SK-N-SH treated with all-trans-retinoic acid at 6 μM for 48 hours (cell line): ENCODE measurements around the gene S100A16.

Experiments
- ATAC-seq: fragments of 200-7000 bp; cut with Tn5 transposase; 3 replicates; pipeline ENCODE4 v1.9.1; 2020; ENCODE audit warnings: mild to moderate bottlenecking, moderate library complexity
- BACH2 ChIP-seq: fragments of 250-450 bp; sonication (Bioruptor Pico); IDR thresholded peaks from 2 replicates; pipeline ENCODE4 v1.9.0; 2021; ENCODE audit warnings: mild to moderate bottlenecking, borderline replicate concordance
- CREB5 ChIP-seq: fragments of 250-450 bp; sonication (Bioruptor Pico); IDR thresholded peaks from 2 replicates; pipeline ENCODE4 v1.5.1; 2020; ENCODE audit warnings: low read depth, mild to moderate bottlenecking, moderate library complexity
- CSDC2 ChIP-seq: fragments of 250-450 bp; sonication (Bioruptor Pico); IDR thresholded peaks from 2 replicates; pipeline ENCODE4 v1.5.0; 2020; ENCODE audit warnings: mild to moderate bottlenecking, moderate library complexity
- GLIS3 ChIP-seq: fragments of 250-450 bp; sonication (Bioruptor Pico); IDR thresholded peaks from 2 replicates; pipeline ENCODE4 v1.5.0; 2020; ENCODE audit warnings: mild to moderate bottlenecking, moderate library complexity
- ISL1 ChIP-seq: fragments of 250-450 bp; sonication (Bioruptor Pico); IDR thresholded peaks from 2 replicates; pipeline ENCODE4 v2.1.2; 2022; ENCODE audit warnings: mild to moderate bottlenecking, moderate library complexity
- OSR1 ChIP-seq: fragments of 250-450 bp; sonication (Bioruptor Pico); IDR thresholded peaks from 2 replicates; pipeline ENCODE4 v1.8.0; 2022; ENCODE audit warnings: moderate library complexity, mild to moderate bottlenecking, inconsistent platforms
- PATZ1 ChIP-seq: fragments of 250-450 bp; sonication (Bioruptor Pico); IDR thresholded peaks from 2 replicates; pipeline ENCODE4 v1.8.0; 2020; ENCODE audit warnings: mild to moderate bottlenecking, moderate library complexity, borderline replicate concordance
- PPARA ChIP-seq: fragments of 250-450 bp; sonication (Bioruptor Pico); IDR thresholded peaks from 2 replicates; pipeline ENCODE4 v1.5.0; 2020; ENCODE audit warnings: mild to moderate bottlenecking, borderline replicate concordance
- RARB ChIP-seq: fragments of 250-450 bp; sonication (Bioruptor Pico); IDR thresholded peaks from 2 replicates; pipeline ENCODE4 v1.8.0; 2021; ENCODE audit warnings: mild to moderate bottlenecking, moderate library complexity
- SNAI2 ChIP-seq: fragments of 250-450 bp; sonication (Bioruptor Pico); IDR thresholded peaks from 2 replicates; pipeline ENCODE4 v1.5.0; 2020; ENCODE audit warnings: mild to moderate bottlenecking, moderate library complexity
- TCF4 ChIP-seq: fragments of 250-450 bp; sonication (Bioruptor Pico); IDR thresholded peaks from 2 replicates; pipeline ENCODE4 v1.8.0; 2021; ENCODE audit warnings: mild to moderate bottlenecking, moderate library complexity, borderline replicate concordance
- TOX ChIP-seq: fragments of 250-450 bp; sonication (Bioruptor Pico); IDR thresholded peaks from 2 replicates; pipeline ENCODE4 v1.8.0; 2021; ENCODE audit warnings: mild to moderate bottlenecking, moderate library complexity, borderline replicate concordance
- ZC3H10 ChIP-seq: fragments of 250-450 bp; sonication (Bioruptor Pico); IDR thresholded peaks from 2 replicates; pipeline ENCODE4 v1.5.1; 2021; ENCODE audit warnings: mild to moderate bottlenecking, moderate library complexity
- ZFP3 ChIP-seq: fragments of 250-450 bp; sonication (Bioruptor Pico); IDR thresholded peaks from 2 replicates; pipeline ENCODE4 v1.5.0; 2020; ENCODE audit warnings: mild to moderate bottlenecking, moderate library complexity
- ZFP30 ChIP-seq: fragments of 450-650 bp; formaldehyde crosslinking; IDR thresholded peaks from 2 replicates; pipeline ENCODE4 v1.5.0; 2022; ENCODE audit warnings: mild to moderate bottlenecking, moderate library complexity
- ZNF70 ChIP-seq: fragments of 450-650 bp; formaldehyde crosslinking; IDR thresholded peaks from 2 replicates; pipeline ENCODE4 v1.5.0; 2020; ENCODE audit warnings: mild to moderate bottlenecking, moderate library complexity
- ZNF8 ChIP-seq: fragments of 450-650 bp; formaldehyde crosslinking; IDR thresholded peaks from 2 replicates; pipeline ENCODE4 v1.5.0; 2020; ENCODE audit warnings: mild to moderate bottlenecking, moderate library complexity
- TF ChIP-seq, protein P1 (sequence below): fragments of 250-450 bp; sonication (Bioruptor Pico); IDR thresholded peaks from 2 replicates; pipeline ENCODE4 v1.5.1; 2021; ENCODE audit warnings: mild to moderate bottlenecking, moderate library complexity
- TF ChIP-seq, protein P2 (sequence below): fragments of 250-450 bp; sonication (Bioruptor Pico); IDR thresholded peaks from 2 replicates; pipeline ENCODE4 v1.8.0; 2021; ENCODE audit warnings: low read depth, mild to moderate bottlenecking, moderate library complexity, borderline replicate concordance
- TF ChIP-seq, protein P3 (sequence below): fragments of 250-450 bp; sonication (Bioruptor Pico); IDR thresholded peaks from 2 replicates; pipeline ENCODE4 v1.5.0; 2020; ENCODE audit warnings: mild to moderate bottlenecking, moderate library complexity

Gene S100A16

DNA sequence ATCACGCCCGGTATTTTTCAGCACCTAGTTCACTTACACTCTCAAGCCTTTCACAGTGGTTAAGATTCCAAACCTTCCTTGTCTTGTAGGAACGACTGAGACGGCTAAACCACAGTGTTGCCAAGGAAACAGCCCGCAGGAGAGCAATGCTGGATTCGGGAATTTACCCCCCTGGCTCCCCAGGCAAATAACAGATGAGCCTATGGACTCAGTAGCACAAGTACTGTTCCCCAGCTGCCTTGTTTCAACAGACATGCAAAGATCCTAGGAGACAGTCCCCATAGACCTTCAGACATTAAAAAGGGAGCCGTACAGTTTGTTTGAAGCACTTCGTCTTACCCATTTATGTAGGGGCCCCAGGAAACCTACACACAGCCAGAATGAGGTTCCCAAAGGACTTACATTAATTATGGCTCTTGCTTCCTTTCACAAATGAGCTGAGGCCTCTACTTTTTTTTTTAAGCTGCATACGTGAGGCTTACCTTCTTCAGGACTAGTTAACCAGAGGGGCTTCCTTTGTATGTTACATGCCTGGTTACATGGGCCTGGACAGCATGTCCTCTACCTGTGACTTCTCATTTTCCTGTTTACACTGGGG lies 48.3 kb upstream of the S100A16 start (continued):
- no peak for TF ChIP-seq PATZ1 (CRISPR knock-in tag)

DNA sequence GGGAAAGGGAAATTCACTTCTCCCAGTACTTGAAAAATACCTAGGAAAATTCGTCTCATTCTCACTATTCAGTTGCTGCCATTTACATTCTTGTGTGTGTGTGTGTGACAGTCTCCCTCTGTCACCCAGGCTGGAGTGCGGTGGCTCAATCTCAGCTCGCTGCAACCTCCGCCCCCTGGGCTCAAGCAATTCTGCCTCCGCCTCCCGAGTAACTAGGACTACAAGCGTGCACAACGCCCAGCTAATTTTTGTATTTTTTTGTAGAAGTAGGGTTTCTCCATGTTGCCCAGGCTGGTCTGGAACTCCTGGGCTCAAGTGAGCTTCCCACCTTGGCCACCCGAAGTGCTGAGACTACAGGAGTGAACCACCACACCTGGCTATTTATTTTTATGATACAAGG lies 46.7 kb upstream of the S100A16 start:
- no peak for ATAC-seq
- TF ChIP-seq OSR1 (CRISPR knock-in tag), result no peak
- no peak for TF ChIP-seq ZNF8 (CRISPR knock-in tag)
- no peak for TF ChIP-seq PATZ1 (CRISPR knock-in tag)
- no peak for TF ChIP-seq TCF4 (CRISPR knock-in tag)
- no peak for TF ChIP-seq RARB (CRISPR knock-in tag)
- TF ChIP-seq ZC3H10, result no peak

DNA sequence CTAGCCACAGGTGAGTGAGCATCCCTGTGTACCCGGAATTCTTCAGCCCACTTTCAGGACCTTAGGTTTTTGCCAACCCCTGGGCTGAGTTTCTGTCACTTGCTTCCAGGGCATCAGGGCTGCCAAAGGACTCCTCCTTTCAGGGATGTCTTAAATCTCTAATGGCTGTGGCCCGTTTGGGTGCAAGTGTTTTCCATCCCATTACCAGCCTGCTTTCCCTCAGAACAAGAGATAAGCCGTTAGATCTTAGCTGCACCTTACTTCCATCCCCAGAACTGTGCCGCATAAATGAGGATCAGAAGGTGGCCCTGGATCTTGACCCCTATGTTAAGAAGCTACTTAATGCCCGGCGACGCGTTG lies 46.2 kb upstream of the S100A16 start:
- peak; percentile 13 for ATAC-seq
- TF ChIP-seq PATZ1 (CRISPR knock-in tag) (no peak), ZNF70 (CRISPR knock-in tag) (no peak), TOX (no peak)

DNA sequence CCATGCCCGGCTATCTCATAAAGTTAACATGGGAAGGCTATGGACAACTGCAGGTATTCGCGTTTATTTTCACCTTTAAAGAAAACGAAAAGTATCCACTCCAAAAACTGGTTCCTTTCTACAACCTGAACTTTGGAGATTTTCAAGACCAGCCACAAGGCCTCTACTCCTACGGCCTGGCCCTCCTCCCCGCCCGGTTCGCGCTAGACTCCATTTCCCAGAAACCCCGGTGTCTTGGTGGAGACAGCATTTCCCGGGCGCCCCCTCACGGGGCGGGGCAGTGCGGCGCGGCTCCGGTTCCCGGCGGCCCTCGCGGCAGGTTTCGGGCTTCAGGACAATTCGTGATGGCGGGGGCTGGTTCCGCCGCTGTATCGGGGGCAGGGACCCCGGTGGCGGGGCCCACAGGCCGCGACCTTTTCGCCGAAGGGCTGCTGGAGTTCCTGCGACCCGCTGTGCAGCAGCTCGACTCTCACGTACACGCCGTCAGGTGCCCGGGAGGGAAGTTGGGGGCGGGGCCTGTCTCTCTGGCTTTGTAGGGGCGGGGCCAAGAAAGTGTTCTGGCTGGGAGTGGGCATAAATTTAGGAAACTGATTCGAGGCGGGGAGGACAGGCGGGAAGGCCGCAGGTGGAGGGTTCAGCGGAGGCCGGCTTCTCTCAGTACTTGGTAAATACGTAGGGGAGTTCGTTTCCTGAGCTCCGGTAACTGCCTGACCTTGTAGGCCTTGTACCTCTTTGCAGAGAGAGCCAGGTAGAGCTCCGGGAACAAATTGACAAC lies 45.6 kb upstream of the S100A16 start, which contains the start of gene SNAPIN:
TSS of gene SNAPIN (plus strand) at position 304 of the 775 bp plus-strand sequence. CDS start at position 345, 41 bp downstream.
- TF ChIP-seq ISL1 (CRISPR knock-in tag) (no peak), SNAI2 (CRISPR knock-in tag) (no peak), BACH2 (no peak), CSDC2 (no peak), PPARA (no peak), RARB (CRISPR knock-in tag) (no peak), ZFP3 (CRISPR knock-in tag) (no peak), TOX (no peak), CREB5 (CRISPR knock-in tag) (no peak), ZFP30 (CRISPR knock-in tag) (no peak), GLIS3 (CRISPR knock-in tag) (no peak)
- TF ChIP-seq, protein P1, sequence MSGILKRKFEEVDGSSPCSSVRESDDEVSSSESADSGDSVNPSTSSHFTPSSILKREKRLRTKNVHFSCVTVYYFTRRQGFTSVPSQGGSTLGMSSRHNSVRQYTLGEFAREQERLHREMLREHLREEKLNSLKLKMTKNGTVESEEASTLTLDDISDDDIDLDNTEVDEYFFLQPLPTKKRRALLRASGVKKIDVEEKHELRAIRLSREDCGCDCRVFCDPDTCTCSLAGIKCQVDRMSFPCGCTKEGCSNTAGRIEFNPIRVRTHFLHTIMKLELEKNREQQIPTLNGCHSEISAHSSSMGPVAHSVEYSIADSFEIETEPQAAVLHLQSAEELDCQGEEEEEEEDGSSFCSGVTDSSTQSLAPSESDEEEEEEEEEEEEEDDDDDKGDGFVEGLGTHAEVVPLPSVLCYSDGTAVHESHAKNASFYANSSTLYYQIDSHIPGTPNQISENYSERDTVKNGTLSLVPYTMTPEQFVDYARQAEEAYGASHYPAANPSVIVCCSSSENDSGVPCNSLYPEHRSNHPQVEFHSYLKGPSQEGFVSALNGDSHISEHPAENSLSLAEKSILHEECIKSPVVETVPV (CRISPR knock-in tag), result no peak
- TF ChIP-seq, protein P2, sequence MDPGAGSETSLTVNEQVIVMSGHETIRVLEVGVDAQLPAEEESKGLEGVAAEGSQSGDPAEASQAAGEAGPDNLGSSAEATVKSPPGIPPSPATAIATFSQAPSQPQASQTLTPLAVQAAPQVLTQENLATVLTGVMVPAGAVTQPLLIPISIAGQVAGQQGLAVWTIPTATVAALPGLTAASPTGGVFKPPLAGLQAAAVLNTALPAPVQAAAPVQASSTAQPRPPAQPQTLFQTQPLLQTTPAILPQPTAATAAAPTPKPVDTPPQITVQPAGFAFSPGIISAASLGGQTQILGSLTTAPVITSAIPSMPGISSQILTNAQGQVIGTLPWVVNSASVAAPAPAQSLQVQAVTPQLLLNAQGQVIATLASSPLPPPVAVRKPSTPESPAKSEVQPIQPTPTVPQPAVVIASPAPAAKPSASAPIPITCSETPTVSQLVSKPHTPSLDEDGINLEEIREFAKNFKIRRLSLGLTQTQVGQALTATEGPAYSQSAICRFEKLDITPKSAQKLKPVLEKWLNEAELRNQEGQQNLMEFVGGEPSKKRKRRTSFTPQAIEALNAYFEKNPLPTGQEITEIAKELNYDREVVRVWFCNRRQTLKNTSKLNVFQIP (CRISPR knock-in tag), result no peak
- TF ChIP-seq, protein P3, sequence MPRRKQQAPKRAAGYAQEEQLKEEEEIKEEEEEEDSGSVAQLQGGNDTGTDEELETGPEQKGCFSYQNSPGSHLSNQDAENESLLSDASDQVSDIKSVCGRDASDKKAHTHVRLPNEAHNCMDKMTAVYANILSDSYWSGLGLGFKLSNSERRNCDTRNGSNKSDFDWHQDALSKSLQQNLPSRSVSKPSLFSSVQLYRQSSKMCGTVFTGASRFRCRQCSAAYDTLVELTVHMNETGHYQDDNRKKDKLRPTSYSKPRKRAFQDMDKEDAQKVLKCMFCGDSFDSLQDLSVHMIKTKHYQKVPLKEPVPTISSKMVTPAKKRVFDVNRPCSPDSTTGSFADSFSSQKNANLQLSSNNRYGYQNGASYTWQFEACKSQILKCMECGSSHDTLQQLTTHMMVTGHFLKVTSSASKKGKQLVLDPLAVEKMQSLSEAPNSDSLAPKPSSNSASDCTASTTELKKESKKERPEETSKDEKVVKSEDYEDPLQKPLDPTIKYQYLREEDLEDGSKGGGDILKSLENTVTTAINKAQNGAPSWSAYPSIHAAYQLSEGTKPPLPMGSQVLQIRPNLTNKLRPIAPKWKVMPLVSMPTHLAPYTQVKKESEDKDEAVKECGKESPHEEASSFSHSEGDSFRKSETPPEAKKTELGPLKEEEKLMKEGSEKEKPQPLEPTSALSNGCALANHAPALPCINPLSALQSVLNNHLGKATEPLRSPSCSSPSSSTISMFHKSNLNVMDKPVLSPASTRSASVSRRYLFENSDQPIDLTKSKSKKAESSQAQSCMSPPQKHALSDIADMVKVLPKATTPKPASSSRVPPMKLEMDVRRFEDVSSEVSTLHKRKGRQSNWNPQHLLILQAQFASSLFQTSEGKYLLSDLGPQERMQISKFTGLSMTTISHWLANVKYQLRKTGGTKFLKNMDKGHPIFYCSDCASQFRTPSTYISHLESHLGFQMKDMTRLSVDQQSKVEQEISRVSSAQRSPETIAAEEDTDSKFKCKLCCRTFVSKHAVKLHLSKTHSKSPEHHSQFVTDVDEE (CRISPR knock-in tag), result no peak
- peak; percentile 98 for ATAC-seq
